22Rv1 (cell line): ENCODE results near the gene AHDC1.

Experiments
- ZFX ChIP-seq: fragments of 450-650 bp; IDR thresholded peaks from 2 replicates; pipeline ENCODE4 v1.6.1; 2017; ENCODE audit warnings: antibody characterized with exemption, borderline replicate concordance
- TF ChIP-seq, protein P1 (sequence below): fragments of 450-650 bp; IDR thresholded peaks from 2 replicates; pipeline ENCODE4 v1.5.1; 2017; ENCODE audit warnings: mild to moderate bottlenecking

DNA sequence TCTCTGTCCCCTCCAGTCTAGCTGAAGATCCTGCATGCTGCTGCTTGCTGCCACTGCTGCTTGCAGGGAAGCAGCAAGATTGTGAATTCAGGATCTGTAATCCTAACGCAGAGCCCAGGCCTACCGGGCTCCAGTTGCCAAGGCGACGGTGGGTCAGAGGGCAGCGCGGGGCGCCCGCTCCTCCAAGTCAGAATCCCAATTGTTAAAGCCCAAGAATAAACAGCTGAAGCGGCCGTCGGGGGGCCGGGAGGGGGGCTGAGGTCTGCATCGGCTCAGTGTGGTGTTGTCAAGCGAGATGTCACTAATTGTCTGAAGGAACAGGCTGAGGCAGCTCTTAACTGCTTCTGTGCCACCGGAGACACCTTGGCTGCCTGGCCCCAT lies 36.8 kb downstream of the AHDC1 start:
- TF ChIP-seq, protein P1, sequence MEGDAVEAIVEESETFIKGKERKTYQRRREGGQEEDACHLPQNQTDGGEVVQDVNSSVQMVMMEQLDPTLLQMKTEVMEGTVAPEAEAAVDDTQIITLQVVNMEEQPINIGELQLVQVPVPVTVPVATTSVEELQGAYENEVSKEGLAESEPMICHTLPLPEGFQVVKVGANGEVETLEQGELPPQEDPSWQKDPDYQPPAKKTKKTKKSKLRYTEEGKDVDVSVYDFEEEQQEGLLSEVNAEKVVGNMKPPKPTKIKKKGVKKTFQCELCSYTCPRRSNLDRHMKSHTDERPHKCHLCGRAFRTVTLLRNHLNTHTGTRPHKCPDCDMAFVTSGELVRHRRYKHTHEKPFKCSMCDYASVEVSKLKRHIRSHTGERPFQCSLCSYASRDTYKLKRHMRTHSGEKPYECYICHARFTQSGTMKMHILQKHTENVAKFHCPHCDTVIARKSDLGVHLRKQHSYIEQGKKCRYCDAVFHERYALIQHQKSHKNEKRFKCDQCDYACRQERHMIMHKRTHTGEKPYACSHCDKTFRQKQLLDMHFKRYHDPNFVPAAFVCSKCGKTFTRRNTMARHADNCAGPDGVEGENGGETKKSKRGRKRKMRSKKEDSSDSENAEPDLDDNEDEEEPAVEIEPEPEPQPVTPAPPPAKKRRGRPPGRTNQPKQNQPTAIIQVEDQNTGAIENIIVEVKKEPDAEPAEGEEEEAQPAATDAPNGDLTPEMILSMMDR = no peak
- TF ChIP-seq ZFX = no peak
